GM19452 (cell line): ENCODE results near the gene TK2.
"Not testable (repeated sequence)": the region's sequence is repeated elsewhere in the genome, so short reads cannot be mapped to it uniquely, and the experiment has no call there.

Experiments
- ATAC-seq: cut with Tn5 transposase; IDR thresholded peaks from one replicate; pipeline ENCODE4 v1.9.1; 2021; ENCODE audit not compliant: unreplicated experiment

The TK2 gene

DNA sequence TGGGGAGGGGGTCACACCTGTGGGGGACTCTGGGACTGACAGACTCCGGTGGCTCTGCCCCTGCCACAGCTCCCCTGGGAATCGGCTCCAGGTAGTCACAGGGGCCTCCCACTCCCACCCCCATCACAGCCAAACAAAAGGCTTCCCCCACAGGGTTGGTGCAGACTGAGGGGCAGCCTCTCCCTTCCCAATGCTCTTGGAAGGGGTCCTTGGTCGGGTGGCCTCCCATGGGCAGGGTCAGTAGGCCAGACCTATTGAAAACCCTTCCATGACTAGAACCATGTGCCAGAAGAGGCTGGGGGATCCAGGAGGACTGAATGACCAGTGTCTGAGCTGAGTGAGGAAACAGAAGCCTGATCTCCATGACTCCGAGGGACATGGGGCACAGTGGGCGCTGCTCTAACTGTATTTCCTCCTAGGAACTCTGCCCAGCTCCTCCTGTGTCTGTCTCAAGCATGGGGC, 28.6 kb downstream of the TK2 start:
- ATAC-seq, result no peak

DNA sequence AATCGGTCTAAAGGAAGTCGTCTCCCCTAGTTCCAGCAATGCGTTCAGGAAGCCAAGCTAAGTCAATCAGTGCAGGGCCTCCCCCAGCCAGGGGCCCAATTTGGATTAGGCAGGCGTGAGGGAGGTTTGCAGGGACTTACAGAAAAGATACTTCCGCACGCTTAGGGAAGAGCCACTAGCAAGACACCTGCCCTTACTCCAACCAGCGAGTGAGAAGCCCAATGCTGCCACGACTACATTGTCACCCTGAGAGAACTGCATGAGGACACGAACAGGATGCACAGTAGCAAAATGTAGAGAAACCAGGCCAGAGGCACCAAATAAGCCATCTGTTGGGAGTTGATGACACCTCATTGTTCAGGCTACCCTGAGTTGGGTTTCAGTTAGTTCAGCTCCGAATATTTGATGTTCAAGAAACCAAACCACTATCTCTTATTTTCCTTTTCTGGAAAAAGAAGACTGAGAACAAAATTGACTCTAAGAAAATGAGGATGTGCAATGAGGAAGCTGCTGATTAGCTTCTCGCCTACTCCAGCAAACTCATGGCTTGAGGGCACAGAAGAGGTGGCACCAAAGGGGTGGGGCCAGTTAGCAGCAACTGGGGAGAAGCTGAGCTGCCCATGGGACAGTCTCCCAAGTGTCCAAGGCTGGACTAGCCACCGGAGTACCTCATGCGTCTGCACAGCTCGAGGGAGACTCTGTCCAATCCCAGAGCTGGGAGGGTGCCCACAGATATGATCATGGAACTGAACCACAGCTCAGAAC, 29.3 kb downstream of the TK2 start:
- ATAC-seq, result no peak

DNA sequence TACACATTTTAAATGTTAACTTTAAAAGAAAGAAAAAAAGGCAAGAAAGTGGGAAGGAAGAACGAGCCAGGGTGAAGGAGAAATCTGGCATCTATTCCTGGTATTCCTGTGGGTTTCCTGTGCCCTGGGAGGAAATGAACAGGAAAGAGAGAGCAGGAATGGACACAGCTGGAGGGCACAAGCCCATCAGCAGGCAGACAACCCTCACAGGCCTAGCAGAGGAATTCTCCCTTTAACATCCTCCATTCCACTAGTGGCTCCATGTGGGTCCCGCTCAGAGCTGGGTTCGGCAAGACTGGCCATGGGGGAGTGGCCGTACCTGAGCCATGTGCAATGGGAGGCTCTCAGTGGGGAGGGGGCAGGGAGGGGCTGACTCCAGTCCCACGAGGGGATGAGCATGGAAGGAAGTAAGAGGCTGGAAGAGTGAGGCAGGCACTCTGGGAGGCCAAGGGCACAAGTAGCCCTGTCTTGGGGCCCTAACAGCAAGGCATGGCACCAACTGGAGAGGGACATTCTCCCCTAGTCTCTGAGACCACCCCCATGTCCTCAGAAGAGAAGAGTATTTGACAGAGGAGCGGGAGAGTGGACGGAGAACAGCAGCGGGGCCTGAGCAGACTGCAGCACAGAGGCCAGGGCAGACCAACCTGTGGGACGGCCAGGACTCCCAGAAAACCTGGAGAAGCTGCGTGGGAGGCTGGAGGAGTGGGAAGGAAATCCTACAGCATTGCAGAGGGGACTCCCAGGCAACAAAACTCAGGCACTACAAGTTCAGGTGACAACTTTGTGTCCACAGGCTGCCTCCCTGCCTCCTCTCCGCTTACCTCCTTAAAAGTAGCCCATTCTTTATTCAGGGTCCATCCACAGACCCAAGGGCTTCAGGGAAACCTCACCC, 30.2 kb downstream of the TK2 start:
- ATAC-seq, result no peak

DNA sequence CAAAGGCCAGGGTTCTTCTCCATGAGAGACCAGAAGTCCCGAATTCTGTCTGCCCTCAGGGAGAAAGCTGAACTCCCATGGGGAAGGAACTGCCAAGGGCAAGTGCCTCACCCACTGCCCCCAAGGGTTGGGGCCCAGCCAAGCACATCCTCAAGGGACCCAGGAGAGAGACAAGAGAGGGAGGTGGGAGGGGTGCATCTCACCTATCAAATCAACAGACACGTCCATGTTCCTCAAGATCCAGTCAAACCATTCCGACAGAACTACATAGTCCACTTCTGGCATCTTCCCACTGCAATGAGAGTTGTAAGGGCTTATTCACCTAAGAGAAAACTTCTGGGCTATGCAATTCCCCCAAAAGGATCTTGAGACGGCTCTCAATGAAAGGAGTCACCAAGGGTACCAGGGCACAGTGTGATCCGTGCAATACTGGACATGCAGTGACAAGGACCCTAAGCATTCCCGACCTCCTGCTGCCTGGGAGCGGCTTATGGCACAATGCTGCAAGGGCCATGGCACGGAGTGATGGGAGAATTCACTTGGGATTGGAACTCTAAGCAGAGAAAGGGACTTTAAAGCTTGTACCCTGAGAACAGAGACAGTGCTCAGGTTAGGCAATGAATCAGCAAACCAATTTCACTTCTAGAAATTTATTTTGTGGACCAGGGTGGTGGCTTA, 32.2 kb downstream of the TK2 start:
- no peak for ATAC-seq

DNA sequence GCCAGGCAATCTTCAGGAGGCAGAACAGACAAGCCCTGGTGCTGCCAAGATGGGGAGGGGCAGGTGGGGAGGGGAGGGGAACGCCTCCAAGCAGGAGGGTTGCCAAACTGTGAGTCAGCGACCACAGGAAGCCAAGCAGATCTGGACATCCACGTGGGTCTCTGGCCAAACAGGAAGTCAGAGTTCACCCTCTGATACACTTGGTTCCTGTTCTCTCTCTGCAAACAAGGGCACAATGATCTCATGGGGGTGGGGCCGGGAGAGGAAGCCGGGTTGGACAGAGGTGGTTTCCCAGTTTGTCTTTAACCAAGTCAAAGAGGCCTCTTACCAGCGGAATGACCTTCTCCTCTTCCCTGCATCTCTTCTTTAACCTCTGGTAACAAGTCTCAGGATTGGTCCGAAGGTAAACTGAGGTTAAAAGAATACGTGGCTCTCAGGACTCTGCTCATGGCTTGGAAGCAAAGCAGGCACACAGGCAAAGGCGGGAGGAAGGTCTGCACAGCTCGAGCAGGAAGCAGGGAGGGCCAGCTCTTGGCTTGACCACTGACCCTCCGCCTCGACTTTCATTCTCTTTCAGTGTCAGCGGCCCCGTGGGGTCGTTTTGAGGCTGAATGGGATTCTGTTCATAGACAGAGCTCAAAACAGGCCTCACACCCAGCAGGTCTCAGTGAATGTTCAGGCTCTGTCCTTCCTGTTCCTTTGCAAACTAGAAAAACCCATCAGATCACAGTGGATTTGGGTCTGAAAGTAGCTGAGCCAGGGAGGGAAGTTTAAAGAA, 32.9 kb downstream of the TK2 start:
- peak; percentile 94 for ATAC-seq

DNA sequence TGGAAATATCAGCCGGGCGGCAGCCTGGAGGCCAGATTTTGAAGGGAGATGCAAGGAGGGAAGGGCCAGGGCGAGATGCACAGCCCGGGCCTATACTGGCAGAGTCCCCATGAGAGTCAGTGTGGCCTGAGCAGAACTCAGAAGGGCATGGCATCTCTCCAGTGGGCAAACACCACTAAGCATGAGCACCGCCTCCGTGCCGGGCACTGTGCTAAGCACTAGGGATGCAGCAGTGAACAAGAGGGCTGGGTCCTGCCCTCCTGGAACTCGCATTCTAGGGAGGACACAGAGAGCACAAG, 33.5 kb downstream of the TK2 start:
- ATAC-seq, result peak; percentile 21

DNA sequence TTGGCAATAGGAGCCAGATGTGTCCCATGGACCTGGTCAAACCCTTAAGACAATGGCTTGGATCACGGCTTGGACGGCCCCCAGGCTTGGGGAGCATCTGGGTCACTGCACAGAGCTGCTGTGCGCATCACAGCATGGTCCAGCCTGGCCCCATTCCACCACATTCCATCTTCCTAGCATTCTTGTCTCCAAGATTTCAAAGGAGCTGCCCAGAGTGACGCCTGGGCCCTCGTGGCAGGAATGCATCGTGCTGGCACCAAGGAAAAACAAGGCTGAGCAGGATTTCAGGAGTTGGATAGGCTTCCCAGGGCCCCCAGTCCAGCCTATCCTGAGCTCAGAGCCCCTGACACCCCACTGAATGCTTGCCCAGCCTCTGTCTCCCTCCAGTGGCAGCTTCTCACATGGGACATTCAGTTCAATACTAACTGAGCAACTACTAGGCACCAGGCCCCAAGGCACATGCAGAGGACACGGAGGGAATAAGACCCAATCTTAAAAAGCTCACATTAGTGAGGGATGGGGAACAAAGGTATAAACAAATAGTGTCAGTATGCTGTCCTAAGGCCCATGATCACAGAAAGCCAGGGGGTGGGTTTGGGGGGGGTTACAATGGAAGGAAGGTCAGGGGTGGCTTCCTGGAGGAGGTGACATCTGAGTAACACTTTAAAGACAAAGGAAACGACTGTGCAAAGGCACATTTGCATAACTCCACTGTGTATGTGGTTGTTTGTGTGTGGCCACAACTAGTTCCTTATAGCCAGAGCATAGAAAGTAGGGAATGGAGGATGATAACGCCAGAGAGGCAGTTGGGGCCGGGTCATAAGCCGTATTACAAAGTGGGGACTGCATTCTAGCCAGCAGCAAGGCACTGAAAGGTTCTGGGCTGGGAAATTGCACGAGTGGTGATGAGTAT, 34.1 kb downstream of the TK2 start:
- ATAC-seq, result peak; percentile 2

DNA sequence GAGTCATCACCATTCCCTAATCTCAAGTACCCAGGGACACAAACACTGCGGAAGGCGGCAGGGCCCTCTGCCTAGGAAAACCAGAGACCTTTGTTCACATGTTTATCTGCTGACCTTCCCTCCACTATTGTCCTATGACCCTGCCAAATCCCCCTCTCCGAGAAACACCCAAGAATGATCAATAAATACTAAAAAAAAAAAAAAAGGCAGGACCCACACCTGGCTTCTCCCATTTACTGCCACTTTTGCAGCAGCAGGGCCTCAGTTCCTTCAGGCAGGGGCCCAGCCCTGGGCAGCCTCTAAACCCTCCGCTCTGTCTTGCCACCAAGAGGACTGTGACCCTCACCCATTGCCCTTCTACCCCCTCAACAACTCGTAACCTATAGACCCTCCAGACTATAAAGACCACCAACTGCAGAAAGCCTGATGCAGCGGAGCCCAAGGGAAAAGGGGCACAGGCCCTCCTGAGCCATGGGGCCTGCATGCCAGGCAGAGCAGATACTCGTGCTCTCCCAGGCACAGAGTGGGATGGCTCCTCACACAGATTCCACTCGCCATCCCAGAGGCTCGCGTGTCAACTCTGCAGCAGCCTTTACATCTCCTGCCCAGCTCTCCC, 34.8 kb downstream of the TK2 start:
- not testable (repeated sequence) for ATAC-seq

DNA sequence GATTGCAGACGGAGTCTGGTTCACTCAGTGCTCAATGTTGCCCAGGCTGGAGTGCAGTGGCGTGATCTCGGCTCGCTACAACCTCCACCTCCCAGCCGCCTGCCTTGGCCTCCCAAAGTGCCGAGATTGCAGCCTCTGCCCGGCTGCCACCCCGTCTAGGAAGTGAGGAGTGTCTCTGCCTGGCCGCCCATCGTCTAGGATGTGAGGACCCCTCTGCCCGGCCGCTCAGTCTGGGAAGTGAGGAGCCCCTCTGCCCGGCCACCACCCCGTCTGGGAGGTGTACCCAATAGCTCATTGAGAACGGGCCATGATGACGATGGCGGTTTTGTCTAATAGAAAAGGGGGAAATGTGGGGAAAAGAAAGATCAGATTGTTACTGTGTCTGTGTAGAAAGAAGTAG, 35.5 kb downstream of the TK2 start:
- ATAC-seq, result not testable (repeated sequence)

DNA sequence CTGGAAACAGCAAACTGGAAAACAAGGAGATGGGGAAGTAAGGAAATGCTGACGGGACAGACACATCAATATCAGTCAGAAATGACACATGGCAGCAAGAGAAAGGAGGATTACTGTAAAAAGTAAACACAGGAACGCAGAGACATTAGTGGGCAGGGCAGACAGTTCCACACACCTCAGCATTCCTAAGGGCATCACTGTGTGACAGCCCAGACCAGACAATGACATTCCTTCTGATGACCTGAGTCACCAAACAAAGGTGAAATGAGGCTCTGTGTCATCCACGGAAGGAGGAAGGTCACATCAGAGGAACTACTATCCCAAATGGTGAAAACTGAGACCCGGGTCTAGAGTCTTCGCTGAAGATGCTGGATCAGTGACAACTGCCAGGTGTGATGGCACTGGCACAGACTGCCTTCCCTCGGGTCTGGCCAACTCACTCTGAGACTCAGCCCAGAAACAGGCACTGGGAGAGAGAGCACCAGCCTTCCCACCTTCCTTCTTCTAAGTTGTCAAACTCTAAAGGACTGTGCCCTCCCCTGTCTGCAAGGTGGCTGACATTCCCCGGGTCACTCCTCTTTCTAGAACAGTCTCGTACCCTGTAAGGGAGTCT, 36.7 kb downstream of the TK2 start:
- no peak for ATAC-seq

DNA sequence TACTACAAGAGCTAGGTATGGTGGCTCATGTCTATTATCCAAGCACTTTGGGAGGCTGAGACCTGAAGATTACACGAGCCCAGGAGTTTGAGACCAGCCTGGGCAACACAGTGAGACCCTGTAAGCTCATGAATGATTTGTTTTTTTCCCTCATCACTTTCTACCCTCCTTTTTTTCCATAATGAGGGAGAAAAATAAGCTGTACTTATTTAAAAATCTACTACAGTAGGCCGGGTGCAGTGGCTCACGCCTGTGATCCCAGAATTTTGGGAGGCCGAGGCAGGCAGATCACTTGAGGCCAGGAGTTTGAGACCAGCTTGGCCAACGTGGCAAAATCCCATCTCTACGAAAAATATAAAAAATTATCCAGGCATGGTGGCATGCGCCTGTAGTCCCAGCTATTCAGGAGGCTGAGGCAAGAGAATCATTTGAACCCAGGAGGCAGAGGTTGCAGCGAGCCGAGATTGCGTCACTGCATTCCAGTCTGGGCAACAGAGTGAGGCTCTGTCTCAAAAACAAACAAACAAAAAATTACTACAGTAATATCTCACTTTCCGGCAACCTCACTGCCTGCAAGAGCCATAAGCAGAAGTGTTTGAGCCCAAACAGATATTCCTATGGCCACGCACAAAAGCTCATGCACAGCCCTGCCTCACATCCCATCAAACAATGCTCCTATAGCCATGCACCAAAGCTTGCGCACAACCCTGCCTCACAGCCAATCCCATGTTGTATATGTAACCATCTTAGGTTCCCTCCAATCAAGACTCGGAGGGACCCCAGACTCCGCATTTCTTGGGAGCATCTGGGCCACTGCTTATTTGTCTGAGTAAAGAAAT, 37.4 kb downstream of the TK2 start:
- no peak for ATAC-seq

DNA sequence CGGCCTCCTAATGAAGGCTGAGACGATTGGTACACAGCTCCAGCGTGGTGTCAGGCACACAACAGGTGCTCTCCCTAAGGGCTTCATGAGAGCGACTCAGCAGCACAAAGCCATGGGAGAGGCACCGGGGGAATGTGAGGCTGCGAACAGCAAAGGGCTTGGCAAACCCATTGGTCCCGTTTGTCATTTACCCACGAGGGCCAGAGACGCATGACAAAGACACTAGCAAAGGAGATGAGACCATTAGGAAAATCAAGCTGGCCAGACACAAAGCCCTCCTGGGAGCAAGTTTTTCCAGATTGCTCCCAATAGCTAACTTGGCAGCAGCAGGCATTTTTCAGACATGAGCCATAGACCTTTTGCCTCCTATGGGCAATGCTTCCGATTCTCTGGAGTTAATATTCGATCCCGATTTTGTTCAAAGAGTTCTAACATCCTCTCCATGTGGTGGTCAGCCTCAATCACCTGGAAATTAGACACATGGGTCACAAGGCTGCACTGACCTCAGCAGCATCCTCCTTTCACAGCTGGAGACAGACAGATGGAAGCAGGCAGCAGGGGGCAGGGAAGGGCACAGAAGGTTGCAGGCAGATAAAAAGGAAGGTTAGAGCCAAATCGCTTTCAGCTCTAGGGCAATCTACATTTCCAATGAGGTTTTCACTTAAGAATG, 38.2 kb downstream of the TK2 start:
- ATAC-seq, result no peak

DNA sequence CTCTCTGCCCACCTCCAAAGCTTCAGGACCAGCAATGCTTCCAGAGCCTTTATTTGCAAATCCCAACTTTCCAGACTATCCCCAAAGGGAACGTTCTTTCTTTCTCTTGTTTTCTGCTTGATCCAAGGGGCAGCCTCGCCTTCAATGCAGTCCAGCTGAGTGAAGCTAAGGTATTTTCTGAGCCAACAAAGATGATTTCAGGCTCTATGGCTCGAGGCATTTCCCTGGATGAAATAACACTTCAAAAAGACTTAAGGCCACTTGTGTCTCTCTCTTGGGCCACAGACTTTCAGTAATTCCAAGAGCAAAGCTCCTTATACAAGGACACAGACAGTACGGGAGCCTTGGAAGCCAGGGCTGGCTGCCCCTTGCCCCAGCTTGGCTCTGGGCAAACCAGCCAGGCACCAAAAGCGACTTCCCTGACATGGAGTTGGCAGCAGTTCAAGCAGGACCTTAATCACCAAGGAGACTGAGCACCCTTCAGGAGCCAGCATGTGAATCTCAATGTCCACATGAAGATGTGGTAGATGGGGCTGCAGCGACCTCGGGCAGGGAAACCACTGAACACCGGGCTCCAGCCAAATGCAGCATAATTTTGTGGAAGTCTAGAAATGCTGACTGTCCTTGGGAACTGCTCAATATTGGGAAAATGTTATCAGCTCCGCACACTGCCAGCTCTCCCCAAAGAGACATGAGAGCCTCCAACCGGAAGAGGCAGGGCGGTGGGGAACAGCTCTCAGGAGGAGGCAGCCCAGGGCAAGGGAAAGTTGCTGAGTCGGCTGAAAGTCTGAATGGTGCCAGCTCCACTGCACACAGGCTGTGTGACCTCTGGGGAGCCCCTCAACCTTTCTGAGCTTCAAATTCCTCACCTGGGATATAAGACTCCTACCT, 39.0 kb downstream of the TK2 start:
- no peak for ATAC-seq

DNA sequence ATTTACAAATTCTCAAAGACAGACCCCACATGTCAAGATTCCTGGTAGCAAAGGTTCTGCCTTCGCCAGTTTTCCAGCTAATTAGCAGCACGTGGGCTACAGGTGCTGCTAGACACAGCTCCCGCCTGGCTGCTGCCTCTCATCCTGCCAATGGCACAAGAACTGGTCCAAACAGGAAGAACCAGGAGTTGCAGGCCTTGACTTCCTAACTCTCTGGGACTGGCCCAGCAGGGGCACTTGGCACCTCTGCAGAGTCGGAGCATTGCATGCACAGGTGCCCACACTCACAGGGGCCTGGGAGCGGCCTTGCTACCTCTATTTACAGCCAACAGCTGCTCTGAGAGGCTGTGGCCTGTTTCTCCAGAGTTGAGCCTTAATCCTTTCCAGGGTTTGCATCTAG, 39.6 kb downstream of the TK2 start:
- ATAC-seq, result no peak

DNA sequence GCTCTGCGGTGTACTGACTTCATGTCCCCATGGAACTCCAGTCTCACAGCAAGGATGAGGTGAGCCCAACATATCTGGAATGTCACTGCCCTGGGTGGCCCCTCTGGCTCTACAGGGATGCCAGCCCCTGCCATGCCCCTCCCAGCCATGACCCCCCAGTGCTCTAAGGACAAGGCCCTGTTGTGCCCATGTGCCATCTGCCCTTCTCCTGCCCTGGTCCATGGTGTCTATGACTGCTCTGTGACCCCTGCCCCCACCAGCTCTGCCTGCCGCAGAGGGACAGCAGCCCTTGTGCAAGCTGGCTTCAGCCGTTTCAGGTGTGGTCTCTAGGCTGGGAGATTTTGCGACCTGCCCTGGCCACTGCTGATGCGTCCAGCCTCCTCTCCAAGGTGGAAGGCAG, 40.3 kb downstream of the TK2 start:
- ATAC-seq, result no peak

DNA sequence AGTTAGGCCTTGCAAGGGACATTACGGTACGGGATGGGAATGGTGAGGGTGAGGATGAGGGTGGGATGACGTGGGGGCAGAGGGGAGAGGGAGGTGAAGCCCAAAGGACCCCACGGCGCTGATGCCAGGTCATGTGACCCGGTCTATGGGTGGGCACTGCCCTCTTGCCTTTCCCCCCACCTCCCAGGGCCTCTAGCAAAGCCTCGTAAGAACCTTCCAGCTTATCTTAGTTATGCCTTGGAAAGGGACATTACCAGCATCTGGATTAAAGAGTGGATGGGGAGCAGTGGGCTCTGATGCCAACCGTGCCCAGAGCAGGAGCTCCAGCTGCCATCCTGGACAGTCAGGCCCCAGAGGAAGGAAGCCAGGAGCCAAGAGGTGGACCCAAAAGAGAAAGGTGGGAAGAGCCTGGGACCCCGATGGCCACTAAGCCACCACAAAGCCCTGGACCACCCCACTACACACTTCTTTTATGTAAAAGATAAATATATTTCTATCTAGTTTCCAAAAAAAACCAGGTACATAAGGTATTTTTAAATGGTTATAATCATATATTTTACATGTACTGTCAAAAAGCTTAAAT, 40.9 kb downstream of the TK2 start:
- ATAC-seq, result no peak
